ENCODE results near the gene TBCK. TPM values are rescaled to one million over a fixed set of nuclear protein-coding genes. Genes with fewer than 3 reads are reported as not detected.

The TBCK gene
- total RNA-seq, 1 donor from 2014 or later: 36.1 TPM

DNA sequence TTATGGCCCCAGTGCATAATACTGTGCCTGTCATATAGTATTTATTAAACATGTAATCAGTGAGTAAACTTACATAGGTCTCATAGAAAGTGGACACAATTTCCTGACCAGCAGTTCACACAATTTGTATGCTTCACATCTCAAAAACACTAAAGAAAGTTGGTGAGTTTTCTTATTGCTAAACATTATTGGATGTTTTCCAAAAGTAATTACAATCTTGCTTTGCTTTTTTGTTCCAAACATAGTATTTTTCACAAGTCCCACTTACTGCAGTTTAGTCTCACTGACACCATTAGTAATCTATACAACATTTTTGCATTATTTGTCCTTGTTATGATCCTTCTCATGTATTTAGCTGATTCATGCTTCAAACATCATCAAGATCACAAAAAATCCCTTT, 132.5 kb downstream of the TBCK start:
- TF ChIP-seq, protein P1, sequence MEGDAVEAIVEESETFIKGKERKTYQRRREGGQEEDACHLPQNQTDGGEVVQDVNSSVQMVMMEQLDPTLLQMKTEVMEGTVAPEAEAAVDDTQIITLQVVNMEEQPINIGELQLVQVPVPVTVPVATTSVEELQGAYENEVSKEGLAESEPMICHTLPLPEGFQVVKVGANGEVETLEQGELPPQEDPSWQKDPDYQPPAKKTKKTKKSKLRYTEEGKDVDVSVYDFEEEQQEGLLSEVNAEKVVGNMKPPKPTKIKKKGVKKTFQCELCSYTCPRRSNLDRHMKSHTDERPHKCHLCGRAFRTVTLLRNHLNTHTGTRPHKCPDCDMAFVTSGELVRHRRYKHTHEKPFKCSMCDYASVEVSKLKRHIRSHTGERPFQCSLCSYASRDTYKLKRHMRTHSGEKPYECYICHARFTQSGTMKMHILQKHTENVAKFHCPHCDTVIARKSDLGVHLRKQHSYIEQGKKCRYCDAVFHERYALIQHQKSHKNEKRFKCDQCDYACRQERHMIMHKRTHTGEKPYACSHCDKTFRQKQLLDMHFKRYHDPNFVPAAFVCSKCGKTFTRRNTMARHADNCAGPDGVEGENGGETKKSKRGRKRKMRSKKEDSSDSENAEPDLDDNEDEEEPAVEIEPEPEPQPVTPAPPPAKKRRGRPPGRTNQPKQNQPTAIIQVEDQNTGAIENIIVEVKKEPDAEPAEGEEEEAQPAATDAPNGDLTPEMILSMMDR (IDR thresholded peaks at IDR 0.05): no peak
- no peak for TF ChIP-seq POLR2AphosphoS5 (IDR thresholded peaks at IDR 0.05; ENCODE audit: insufficient read depth in 1 of 2, low read depth in 1 of 2)
- TF ChIP-seq POLR2A (IDR thresholded peaks at IDR 0.05): no peak
- Histone ChIP-seq H3K9me3 (no peaks in the 10 kb centered on the region), H3K27me3 (no peaks in the 10 kb centered on the region), H3K4me3 (no peak overlapping the region), H3K4me1 (no peaks in the 10 kb centered on the region), H3K36me3 (no peaks in the 10 kb centered on the region), H3K27ac (no peak overlapping the region)
- intact Hi-C loops (cut with DNase I): no loop called here
- no peak for DNase-seq (ENCODE audit: extremely low spot score in 2 of 2)

DNA sequence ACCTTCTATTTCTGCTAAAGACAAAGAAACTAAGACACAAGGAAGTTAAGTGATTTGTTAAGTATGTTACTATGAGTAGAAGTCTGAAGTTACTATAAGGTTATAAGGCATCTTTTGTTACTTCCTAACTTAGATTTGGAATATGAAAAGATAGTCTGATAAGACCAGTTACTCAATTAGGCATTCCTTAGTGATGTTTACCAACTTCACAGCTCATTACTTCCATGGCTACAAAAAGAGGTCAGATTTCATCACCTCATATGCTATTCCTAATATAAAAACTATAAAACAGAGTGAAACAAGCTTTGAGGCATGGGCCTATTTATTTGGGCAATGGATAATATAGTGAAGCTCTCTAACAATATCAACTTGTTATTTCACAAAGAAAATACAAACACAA, 143.1 kb downstream of the TBCK start:
- no peak overlapping the region for H3K27ac ChIP-seq
- intact Hi-C loops (cut with DNase I): no loop called here
- H3K36me3 ChIP-seq: peaks cover 0 to 10% of the 10 kb centered on the region in 2 donors
- H3K4me1 ChIP-seq: no peaks in the 10 kb centered on the region
- no peak for DNase-seq (ENCODE audit: extremely low spot score in 2 of 2)
- TF ChIP-seq POLR2AphosphoS5 (IDR thresholded peaks at IDR 0.05; ENCODE audit: insufficient read depth in 1 of 2, low read depth in 1 of 2): no peak
- TF ChIP-seq, protein P1 (IDR thresholded peaks at IDR 0.05): no peak
- TF ChIP-seq POLR2A (IDR thresholded peaks at IDR 0.05): no peak
- no peaks in the 10 kb centered on the region for H3K27me3 ChIP-seq
- no peaks in the 10 kb centered on the region for H3K9me3 ChIP-seq
- no peak overlapping the region for H3K4me3 ChIP-seq

GRCh38 chr4:106165351-106166010, 150.5 kb downstream of the TBCK start:
- TF ChIP-seq, protein P1 (IDR thresholded peaks at IDR 0.05): no peak
- TF ChIP-seq POLR2AphosphoS5 (IDR thresholded peaks at IDR 0.05; ENCODE audit: insufficient read depth in 1 of 2, low read depth in 1 of 2): no peak
- no peak for TF ChIP-seq POLR2A (IDR thresholded peaks at IDR 0.05)
- intact Hi-C loops (cut with DNase I): no loop called here
- Histone ChIP-seq H3K27ac (no peak overlapping the region), H3K4me3 (no peak overlapping the region), H3K27me3 (no peaks in the 10 kb centered on the region), H3K9me3 (no peaks in the 10 kb centered on the region), H3K36me3 (peaks cover 0 to 7% of the 10 kb centered on the region in 2 donors), H3K4me1 (no peaks in the 10 kb centered on the region)
- no peak for DNase-seq (ENCODE audit: extremely low spot score in 2 of 2)

DNA sequence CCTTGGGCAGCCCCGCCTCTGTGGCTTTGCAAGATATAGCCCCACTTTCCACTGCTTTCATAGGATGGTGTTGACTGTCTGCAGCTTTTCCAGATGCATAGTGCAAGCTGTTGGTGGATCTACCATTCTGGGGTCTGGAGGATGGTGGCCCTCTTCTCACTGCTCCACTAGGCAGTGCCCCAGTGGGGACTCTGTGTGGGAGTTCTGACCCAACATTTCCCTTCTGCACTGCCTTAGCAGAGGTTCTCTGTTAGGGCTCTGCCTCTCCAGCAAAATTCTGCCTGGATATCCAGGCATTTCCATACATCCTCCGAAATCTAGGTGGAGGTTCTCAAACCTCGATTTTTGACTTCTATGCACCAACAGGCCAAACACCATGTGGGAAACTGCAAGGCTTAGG, 153.7 kb downstream of the TBCK start:
- intact Hi-C loops (cut with DNase I): no loop called here
- DNase-seq (ENCODE audit: extremely low spot score in 2 of 2): no peak
- TF ChIP-seq, protein P1 (IDR thresholded peaks at IDR 0.05): no peak
- no peak for TF ChIP-seq POLR2AphosphoS5 (IDR thresholded peaks at IDR 0.05; ENCODE audit: insufficient read depth in 1 of 2, low read depth in 1 of 2)

GRCh38 chr4:106160560-106160959, 155.4 kb downstream of the TBCK start:
- Histone ChIP-seq H3K4me1 (no peaks in the 10 kb centered on the region), H3K27ac (no peak overlapping the region), H3K27me3 (no peaks in the 10 kb centered on the region), H3K36me3 (peaks cover 0 to 5% of the 10 kb centered on the region in 2 donors), H3K9me3 (no peaks in the 10 kb centered on the region), H3K4me3 (no peak overlapping the region)
- no peak for TF ChIP-seq POLR2A (IDR thresholded peaks at IDR 0.05)
- no peak for TF ChIP-seq POLR2AphosphoS5 (IDR thresholded peaks at IDR 0.05; ENCODE audit: insufficient read depth in 1 of 2, low read depth in 1 of 2)
- TF ChIP-seq, protein P1 (IDR thresholded peaks at IDR 0.05): no peak
- DNase-seq (ENCODE audit: extremely low spot score in 2 of 2): no peak
- intact Hi-C loops (cut with DNase I): no loop called here

More for the DNA sequence above, 153.7 kb downstream of the TBCK start:
- Histone ChIP-seq H3K4me1 (no peaks in the 10 kb centered on the region), H3K36me3 (peaks cover 0 to 4% of the 10 kb centered on the region in 2 donors), H3K27me3 (no peaks in the 10 kb centered on the region), H3K27ac (no peak overlapping the region), H3K4me3 (no peak overlapping the region), H3K9me3 (no peaks in the 10 kb centered on the region)
